Measurements from ENCODE around the gene FGFBP1. TPM values are rescaled to one million over a fixed set of nuclear protein-coding genes. Genes with fewer than 3 reads are reported as not detected.
"Not testable (repeated sequence)": the region's sequence is repeated elsewhere in the genome, so short reads cannot be mapped to it uniquely, and the experiment has no call there.

The FGFBP1 gene
- total RNA-seq, 1 donor from 2014 or later = not detected

- DNase-seq (no peak), ATAC-seq (ENCODE audit: poor library complexity) (no peak)
- intact Hi-C loops (cut with DNase I) = no loop called here
Observed at GRCh38 chr4:15917297-15917696, 21.2 kb downstream of the FGFBP1 start.

- DNase-seq; intact Hi-C loops (cut with DNase I); ATAC-seq (ENCODE audit: poor library complexity): not testable (repeated sequence)
Observed at GRCh38 chr4:15916358-15916757, 22.2 kb downstream of the FGFBP1 start.

GRCh38 chr4:15914736-15915135 lies 23.8 kb downstream of the FGFBP1 start:
- DNase-seq (no peak), ATAC-seq (ENCODE audit: poor library complexity) (no peak)
- intact Hi-C loops (cut with DNase I) = no loop called here

DNA sequence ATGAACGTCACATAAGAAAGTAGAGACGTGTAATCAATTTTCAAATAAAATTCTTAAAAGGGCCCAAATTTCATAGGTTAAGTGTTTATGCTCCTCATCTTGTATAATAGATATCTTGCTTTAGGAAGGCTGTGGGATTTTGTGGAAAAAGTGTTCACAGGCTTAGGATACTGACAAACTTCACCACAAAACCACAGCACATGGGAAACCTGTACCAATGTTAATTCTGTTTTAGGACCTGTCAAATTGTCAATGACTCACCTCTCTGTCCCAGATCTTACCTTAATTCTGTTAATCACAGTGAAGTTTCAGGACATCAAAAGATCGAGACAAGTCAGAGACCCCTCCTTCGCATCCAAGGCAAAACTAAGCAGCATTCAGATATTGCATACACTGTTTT lies 24.2 kb downstream of the FGFBP1 start:
- DNase-seq = no peak
- intact Hi-C loops (cut with DNase I) = no loop called here
- ATAC-seq (ENCODE audit: poor library complexity) = no peak

GRCh38 chr4:15913631-15913970 lies 24.9 kb downstream of the FGFBP1 start:
- ATAC-seq (ENCODE audit: poor library complexity) = no peak
- intact Hi-C loops (cut with DNase I) = no loop called here
- no peak for DNase-seq

- intact Hi-C loops (cut with DNase I) = no loop called here
- DNase-seq (no peak), ATAC-seq (ENCODE audit: poor library complexity) (no peak)
Observed at GRCh38 chr4:15912961-15913630, 25.4 kb downstream of the FGFBP1 start.

- intact Hi-C loops (cut with DNase I) = no loop called here
Observed at GRCh38 chr4:15912236-15912635, 26.3 kb downstream of the FGFBP1 start.

DNA sequence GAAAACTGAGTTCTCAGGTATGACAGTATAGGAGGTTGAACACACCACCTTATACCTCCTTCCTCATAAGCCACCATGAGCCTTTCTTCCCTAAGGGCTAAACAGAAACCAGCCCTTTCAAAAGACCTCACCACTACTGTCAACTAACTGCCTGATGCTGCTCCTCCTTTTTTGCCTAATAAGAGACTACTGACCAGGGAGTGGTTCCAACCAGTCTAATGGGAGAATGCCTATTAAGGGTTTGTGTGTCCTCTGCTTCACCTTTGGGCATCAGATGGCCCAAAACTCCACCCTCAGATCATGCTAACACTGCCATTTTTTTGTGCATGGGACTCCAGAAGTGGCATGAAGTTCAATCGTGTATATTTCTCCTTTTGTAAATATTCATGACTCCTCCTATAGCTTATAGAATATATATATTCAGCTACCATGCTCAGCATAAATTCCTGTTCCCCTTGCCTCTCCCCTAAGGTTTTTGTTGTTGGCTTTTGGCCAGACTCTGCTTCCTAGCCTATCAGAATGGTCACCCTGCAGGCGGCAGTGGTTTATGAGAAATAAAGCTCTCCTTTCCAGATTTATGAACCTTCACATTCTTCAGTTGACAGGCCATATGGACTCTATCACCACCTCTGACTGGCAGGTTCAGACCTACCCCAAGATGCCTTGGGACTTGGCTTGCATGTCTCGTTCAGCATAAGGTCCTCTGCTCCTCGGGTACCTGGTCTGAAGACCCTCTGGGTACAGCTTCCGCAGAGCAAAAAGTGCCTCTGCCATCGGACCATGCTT lies 28.2 kb downstream of the FGFBP1 start:
- ATAC-seq (ENCODE audit: poor library complexity) = no peak
- intact Hi-C loops (cut with DNase I) = no loop called here
- DNase-seq = no peak

More at GRCh38 chr4:15912236-15912635, 26.3 kb downstream of the FGFBP1 start:
- DNase-seq = no peak
- no peak for ATAC-seq (ENCODE audit: poor library complexity)

DNA sequence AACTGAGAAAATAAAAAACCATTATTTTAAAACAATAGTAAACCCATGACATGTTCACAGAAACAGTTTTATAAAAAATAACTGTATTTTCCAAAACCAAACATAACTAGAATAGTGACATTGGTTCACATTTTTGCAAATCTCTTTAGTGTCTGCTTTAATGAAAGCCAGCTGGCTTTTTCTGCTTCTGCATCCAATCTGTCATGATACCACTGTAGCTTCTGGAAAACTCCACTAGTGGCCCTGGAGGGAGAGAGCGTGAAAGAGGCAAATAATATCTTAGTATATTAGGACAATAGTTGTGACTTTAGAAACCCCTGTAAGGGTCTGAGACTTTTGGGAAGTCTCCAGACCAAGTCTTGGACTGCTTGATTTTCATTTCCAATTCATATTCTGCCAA lies 31.1 kb downstream of the FGFBP1 start:
- ATAC-seq (ENCODE audit: poor library complexity) (no peak), DNase-seq (no peak)
- intact Hi-C loops (cut with DNase I) = no loop called here

DNA sequence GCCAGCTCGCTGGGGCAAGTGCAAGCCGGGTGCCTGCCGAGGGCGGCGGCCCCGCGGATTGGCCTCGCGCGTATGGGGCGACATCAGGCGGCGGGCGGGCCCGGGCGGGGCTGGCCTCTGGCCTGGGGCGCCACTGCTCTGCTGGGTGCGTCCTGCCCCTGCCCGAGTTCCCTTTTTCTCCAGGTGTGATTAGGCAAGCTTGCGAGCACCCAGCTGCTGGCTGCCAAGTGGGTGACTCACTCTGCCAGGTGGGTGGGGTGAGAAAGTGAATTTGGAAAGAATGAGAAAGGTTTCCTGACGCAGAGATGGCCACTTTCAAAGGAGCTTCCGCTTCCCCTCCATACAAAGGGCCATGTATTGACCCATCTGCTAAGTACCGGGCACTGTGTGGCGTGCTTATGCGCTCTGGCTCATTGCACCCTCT lies 32.5 kb downstream of the FGFBP1 start:
- ATAC-seq (ENCODE audit: poor library complexity) (peak; percentile 36), DNase-seq (peak; percentile 52)
- intact Hi-C loops (cut with DNase I) = no loop called here

- intact Hi-C loops (cut with DNase I) = no loop called here
- ATAC-seq (ENCODE audit: poor library complexity) = no peak
Observed at GRCh38 chr4:15902746-15903145, 35.8 kb downstream of the FGFBP1 start.

DNA sequence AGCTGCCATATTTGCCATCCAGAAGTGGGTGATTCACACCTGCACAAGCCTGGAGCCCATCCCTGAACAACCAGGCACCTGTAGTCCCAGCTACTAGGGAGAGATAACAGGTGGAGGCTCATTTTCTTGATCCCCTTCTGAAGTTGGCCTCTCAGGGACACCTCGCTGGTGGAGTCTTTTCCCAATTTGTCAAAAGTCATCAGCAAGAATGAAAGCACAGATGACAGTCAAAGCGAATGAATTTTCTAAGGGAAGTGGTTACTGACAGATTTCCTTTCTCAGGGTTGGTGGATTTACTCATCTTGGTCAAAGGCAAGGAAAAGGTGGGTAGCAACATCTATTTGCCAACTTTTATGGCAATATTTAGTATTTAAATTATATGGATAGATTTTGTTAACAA lies 36.5 kb downstream of the FGFBP1 start:
- DNase-seq (no peak), ATAC-seq (ENCODE audit: poor library complexity) (no peak)
- intact Hi-C loops (cut with DNase I) = no loop called here

More at GRCh38 chr4:15902746-15903145, 35.8 kb downstream of the FGFBP1 start:
- DNase-seq = no peak

- no peak for ATAC-seq (ENCODE audit: poor library complexity)
- DNase-seq = no peak
- intact Hi-C loops (cut with DNase I) = no loop called here
Observed at GRCh38 chr4:15901007-15901406, 37.5 kb downstream of the FGFBP1 start.

DNA sequence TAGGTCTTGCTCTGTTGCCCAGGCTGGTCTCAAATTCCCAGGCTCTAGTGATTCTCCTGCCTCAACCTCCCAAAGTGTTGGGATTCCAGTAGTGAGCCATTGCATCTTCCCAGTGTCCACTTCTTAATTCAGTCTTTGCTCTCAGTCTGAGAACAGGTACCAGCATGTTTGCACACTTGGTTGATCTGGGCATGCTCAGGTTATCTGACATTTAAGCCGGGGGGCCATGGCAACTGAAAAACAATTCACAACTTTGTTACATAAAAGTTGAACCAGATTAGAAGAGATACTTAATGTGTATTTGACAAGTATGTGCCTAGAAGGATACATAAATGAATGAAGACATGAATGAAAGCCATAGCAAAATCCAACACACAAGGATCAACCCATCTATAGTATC lies 39.0 kb downstream of the FGFBP1 start:
- DNase-seq (no peak), ATAC-seq (ENCODE audit: poor library complexity) (no peak)
- intact Hi-C loops (cut with DNase I) = no loop called here

DNA sequence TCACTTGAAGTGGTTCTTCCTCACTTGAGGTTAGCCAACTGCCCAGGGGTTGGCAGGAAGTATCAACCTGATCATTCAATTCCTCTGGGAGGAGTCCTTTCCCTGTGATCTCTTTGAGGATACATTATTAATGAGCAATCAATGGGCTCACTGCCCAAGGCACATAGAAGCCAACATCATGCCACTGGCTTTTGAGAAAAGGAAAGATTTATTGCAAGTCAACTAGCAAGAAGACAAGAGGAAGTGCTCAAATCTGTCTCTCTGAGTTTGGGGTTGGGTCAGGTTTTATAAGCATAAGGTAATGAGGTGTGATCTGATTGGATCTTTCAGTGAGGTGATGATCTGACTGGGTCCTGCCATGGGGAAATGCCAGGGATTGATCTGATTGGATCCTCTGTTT lies 39.6 kb downstream of the FGFBP1 start:
- intact Hi-C loops (cut with DNase I) = no loop called here
- ATAC-seq (ENCODE audit: poor library complexity) (no peak), DNase-seq (no peak)

- no peak for ATAC-seq (ENCODE audit: poor library complexity)
- intact Hi-C loops (cut with DNase I) = no loop called here
Observed at GRCh38 chr4:15897577-15897976, 41.0 kb downstream of the FGFBP1 start.

DNA sequence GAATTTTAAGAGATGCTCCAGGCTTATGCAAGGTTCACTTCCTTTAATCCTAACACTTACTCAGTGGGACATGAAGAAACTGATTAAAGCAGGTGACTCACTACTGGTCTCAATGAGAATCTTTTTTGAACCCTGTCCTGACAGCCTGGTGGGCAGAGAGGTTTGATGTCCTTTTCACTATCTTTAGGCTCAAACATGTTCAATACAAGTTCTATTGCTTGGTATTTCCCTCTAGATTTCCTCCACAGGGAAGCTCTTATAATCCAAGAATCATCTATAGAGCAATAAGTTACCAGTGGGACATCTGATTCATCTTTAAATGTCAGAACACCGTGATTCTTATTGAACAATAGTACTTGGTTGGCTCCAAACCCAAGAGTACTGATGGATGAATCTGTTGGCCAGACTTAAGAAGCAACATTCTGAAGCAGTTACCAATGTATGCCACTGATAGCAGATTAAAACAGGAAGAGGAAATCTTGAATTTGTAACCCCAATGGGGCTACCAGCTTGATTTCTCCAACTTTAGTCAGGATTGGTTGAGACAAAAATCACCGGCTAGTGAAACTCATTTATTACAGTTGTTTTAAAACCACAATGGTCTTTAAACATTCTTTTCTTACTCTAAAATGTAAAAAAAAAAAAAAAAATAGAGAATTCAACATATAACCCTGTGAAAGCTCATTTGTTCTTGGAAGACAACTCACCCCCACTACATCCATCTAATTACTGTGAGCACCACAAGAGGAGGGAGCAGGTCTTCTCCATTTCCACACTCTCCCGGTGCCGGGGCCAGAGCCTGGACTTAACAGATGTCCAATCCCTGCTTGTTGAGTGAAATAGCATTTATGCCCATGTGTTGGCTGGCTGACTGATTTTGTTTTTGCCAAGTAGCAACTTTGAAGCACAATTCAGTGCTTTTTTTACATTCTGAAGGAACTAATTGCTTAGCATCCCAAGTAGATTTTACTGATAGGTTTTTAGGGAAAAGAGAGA lies 43.3 kb downstream of the FGFBP1 start:
- intact Hi-C loops (cut with DNase I) = no loop called here
- no peak for ATAC-seq (ENCODE audit: poor library complexity)
- DNase-seq = no peak

More at GRCh38 chr4:15897577-15897976, 41.0 kb downstream of the FGFBP1 start:
- no peak for DNase-seq

GRCh38 chr4:15894393-15894792 lies 44.1 kb downstream of the FGFBP1 start:
- DNase-seq = no peak
- intact Hi-C loops (cut with DNase I) = no loop called here
- ATAC-seq (ENCODE audit: poor library complexity) = no peak

DNA sequence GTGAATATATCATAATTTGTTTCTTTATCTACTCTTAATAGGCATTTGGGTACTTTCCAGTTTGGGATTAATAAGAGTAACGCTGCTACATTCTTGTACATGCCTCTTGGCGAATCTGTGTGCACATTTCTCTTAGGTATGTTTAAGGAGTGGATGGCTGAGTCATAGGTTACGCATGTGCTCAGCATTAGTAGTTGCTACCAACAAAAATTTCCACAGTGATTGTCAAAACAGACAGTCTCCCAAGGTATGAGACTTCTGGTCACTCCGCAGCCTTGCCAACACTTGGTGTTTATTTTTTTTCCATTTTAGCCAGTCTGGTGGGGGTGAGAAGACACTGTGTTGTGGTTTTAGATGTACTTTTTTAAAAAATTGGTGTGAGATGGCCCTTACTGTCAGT lies 44.6 kb downstream of the FGFBP1 start:
- DNase-seq (no peak), ATAC-seq (ENCODE audit: poor library complexity) (no peak)
- intact Hi-C loops (cut with DNase I) = no loop called here
